Caco-2 (cell line): ENCODE data around the gene HAPLN2. TPM values are rescaled to one million over a fixed set of nuclear protein-coding genes. Genes with fewer than 3 reads are reported as not detected.

Experiments used
- BruUV-seq: library from RNA; stranded (reverse); fragments of 400-500 nt; replicated peaks from 2 replicates; lab custom pipeline; 2021; lab: Mats Ljungman, UMichigan
- CTCF ChIA-PET: fragments of 300-600 bp; sonication (Branson Sonifier 250); formaldehyde crosslinking; loops from one replicate; lab custom pipeline; 2022; ENCODE audit warnings: antibody characterized with exemption; lab: Charles Lee
- POLR2A ChIA-PET: fragments of 300-600 bp; sonication (Branson Sonifier 250); formaldehyde crosslinking; loops from one replicate; lab custom pipeline; 2022; ENCODE audit warnings: antibody characterized with exemption; lab: Charles Lee
- DNase-seq, 2 experiments: peaks; one replicate each; pipeline versions ENCODE4 v3.0.0 to v3.0.0-alpha.2; 2020 to 2022
- H3K27me3 ChIP-seq: replicated peaks from 2 replicates; pipeline ENCODE4 v1.6.0; 2011; ENCODE audit warnings: low read length; ENCODE audit not compliant: control insufficient read depth, insufficient read depth
- H3K36me3 ChIP-seq: 2 replicates; pipeline ENCODE4 v1.5.1; 2011; ENCODE audit warnings: low read length; ENCODE audit not compliant: control insufficient read depth, insufficient read depth
- H3K4me1 ChIP-seq: fragments of 250-450 bp; sonication (Bioruptor Pico); 2 replicates; pipeline ENCODE4 v1.5.1; 2020; ENCODE audit warnings: mild to moderate bottlenecking
- H3K4me3 ChIP-seq: 2 replicates; pipeline ENCODE4 v1.5.1; 2011; ENCODE audit warnings: low read depth, mild to moderate bottlenecking, control low read depth, low read length
- H3K9me3 ChIP-seq: fragments of 250-450 bp; sonication (Bioruptor Pico); 2 replicates; pipeline ENCODE4 v1.5.1; 2020; ENCODE audit warnings: mild to moderate bottlenecking, moderate library complexity
- H3K27ac Mint-ChIP-seq: one replicate; pipeline ENCODE4 v1.8.0; 2022; ENCODE audit warnings: mixed read lengths; ENCODE audit not compliant: unreplicated experiment
- H3K27me3 Mint-ChIP-seq: one replicate; pipeline ENCODE4 v1.8.0; 2022; ENCODE audit warnings: mixed read lengths; ENCODE audit not compliant: insufficient read depth, unreplicated experiment
- H3K36me3 Mint-ChIP-seq: one replicate; pipeline ENCODE4 v1.8.0; 2022; ENCODE audit warnings: mild to moderate bottlenecking, mixed read lengths; ENCODE audit not compliant: insufficient read depth, unreplicated experiment
- H3K4me1 Mint-ChIP-seq: one replicate; pipeline ENCODE4 v1.8.0; 2022; ENCODE audit warnings: low read depth, mixed read lengths; ENCODE audit not compliant: unreplicated experiment
- H3K4me3 Mint-ChIP-seq: one replicate; pipeline ENCODE4 v1.8.0; 2022; ENCODE audit warnings: mild to moderate bottlenecking, moderate library complexity, mixed read lengths; ENCODE audit not compliant: unreplicated experiment
- H3K9me3 Mint-ChIP-seq: one replicate; pipeline ENCODE4 v1.8.0; 2022; ENCODE audit warnings: mixed read lengths; ENCODE audit not compliant: unreplicated experiment
- CTCF ChIP-seq, 2 experiments: fragments of 200-600 bp in 1 of 2; IDR thresholded peaks; 1 replicate in 1 of 2; 2 replicates in 1 of 2; pipeline versions ENCODE4 v1.5.1 to v1.8.0; 2011 to 2022; ENCODE audit warnings: antibody characterized with exemption in 1 of 2, control low read depth in 1 of 2, inconsistent platforms in 1 of 2, low read depth in 1 of 2, low read length in 1 of 2, mild to moderate bottlenecking in 1 of 2, moderate library complexity in 1 of 2; ENCODE audit not compliant: insufficient read depth in 1 of 2, severe bottlenecking in 1 of 2, unreplicated experiment in 1 of 2
- intact Hi-C: fragments of 100-400 bp; cut with micrococcal nuclease; formaldehyde crosslinking; loops from one replicate; pipeline ENCODE4 v1.10.0; 2022; ENCODE audit not compliant: unreplicated experiment
- total RNA-seq: library from RNA; stranded (reverse); gene quantifications from 2 replicates; pipeline ENCODE4 v1.2.3, GENCODE V29; 2022

The HAPLN2 gene
- total RNA-seq, 1 experiment from 2014 or later, result not detected

GRCh38 chr1:156592910-156593660, 26.1 kb upstream of the HAPLN2 start:
- H3K36me3 Mint-ChIP-seq, result peaks cover 30% of the 10 kb centered on the region
- CTCF ChIA-PET, result interaction anchor here (0.6 kb wide), 1 partner anchor 35 kb away, joined by 3 read pairs; no protein-coding TSS in a partner anchor

GRCh38 chr1:156593661-156593989, 25.6 kb upstream of the HAPLN2 start:
- CTCF ChIA-PET, result interaction anchor here (0.6 kb wide), 1 partner anchor 34 kb away, joined by 3 read pairs; no protein-coding TSS in a partner anchor
- no peak for TF ChIP-seq CTCF (IDR thresholded peaks at IDR 0.05; ENCODE audit: insufficient read depth in 1 of 2, low read depth in 1 of 2, low read length in 1 of 2, severe bottlenecking in 1 of 2, unreplicated experiment in 1 of 2)

More at GRCh38 chr1:156592910-156593660, 26.1 kb upstream of the HAPLN2 start:
- peaks cover 8% of the 10 kb centered on the region; the same call in 1 of the 2 replicates for H3K4me1 ChIP-seq
- H3K4me3 Mint-ChIP-seq, result peak overlapping the region; percentile 65
- no peak for TF ChIP-seq CTCF (IDR thresholded peaks at IDR 0.05; ENCODE audit: insufficient read depth in 1 of 2, low read depth in 1 of 2, low read length in 1 of 2, severe bottlenecking in 1 of 2, unreplicated experiment in 1 of 2)
- H3K36me3 ChIP-seq, result peaks cover 4% of the 10 kb centered on the region; the same call in 1 of the 2 replicates
- no peak for DNase-seq
- peaks cover 16% of the 10 kb centered on the region for H3K4me1 Mint-ChIP-seq
- H3K9me3 Mint-ChIP-seq, result no peaks in the 10 kb centered on the region
- H3K4me3 ChIP-seq, result no peak overlapping the region
- peak overlapping the region; percentile 40 for H3K27ac Mint-ChIP-seq
- no peaks in the 10 kb centered on the region for H3K9me3 ChIP-seq
- H3K27me3 Mint-ChIP-seq, result no peaks in the 10 kb centered on the region
- intact Hi-C loops, result no loop called here
- POLR2A ChIA-PET, result interaction anchor here (1.2 kb wide), 1 partner anchor 90 kb away, joined by 3 read pairs; no protein-coding TSS in a partner anchor
- no TSS peak for BruUV-seq
- H3K27me3 ChIP-seq, result no peaks in the 10 kb centered on the region

GRCh38 chr1:156594190-156594589, 25.0 kb upstream of the HAPLN2 start:
- intact Hi-C loops, result no loop called here

More at GRCh38 chr1:156593661-156593989, 25.6 kb upstream of the HAPLN2 start:
- H3K9me3 Mint-ChIP-seq, result no peaks in the 10 kb centered on the region
- H3K36me3 Mint-ChIP-seq, result peaks cover 34% of the 10 kb centered on the region
- no peak overlapping the region for H3K27ac Mint-ChIP-seq
- H3K4me3 ChIP-seq, result no peak overlapping the region
- DNase-seq, result no peak
- H3K4me1 Mint-ChIP-seq, result peaks cover 16% of the 10 kb centered on the region
- H3K27me3 ChIP-seq, result no peaks in the 10 kb centered on the region
- H3K9me3 ChIP-seq, result no peaks in the 10 kb centered on the region
- no TSS peak for BruUV-seq
- H3K4me1 ChIP-seq, result peaks cover 8% of the 10 kb centered on the region; the same call in 1 of the 2 replicates
- peaks cover 4% of the 10 kb centered on the region; the same call in 1 of the 2 replicates for H3K36me3 ChIP-seq
- POLR2A ChIA-PET, result no interaction called here
- no peaks in the 10 kb centered on the region for H3K27me3 Mint-ChIP-seq
- intact Hi-C loops, result no loop called here
- H3K4me3 Mint-ChIP-seq, result no peak overlapping the region

More at GRCh38 chr1:156594190-156594589, 25.0 kb upstream of the HAPLN2 start:
- Histone ChIP-seq H3K27me3 (no peaks in the 10 kb centered on the region), H3K4me1 (peaks cover 8% of the 10 kb centered on the region; the same call in 1 of the 2 replicates), H3K9me3 (no peaks in the 10 kb centered on the region), H3K36me3 (peaks cover 4% of the 10 kb centered on the region; the same call in 1 of the 2 replicates), H3K4me3 (no peak overlapping the region)
- Mint-ChIP-seq H3K4me1 (peaks cover 16% of the 10 kb centered on the region), H3K27ac (no peak overlapping the region), H3K4me3 (no peak overlapping the region), H3K36me3 (peaks cover 38% of the 10 kb centered on the region), H3K27me3 (no peaks in the 10 kb centered on the region), H3K9me3 (no peaks in the 10 kb centered on the region)
- no peak for TF ChIP-seq CTCF (IDR thresholded peaks at IDR 0.05; ENCODE audit: insufficient read depth in 1 of 2, low read depth in 1 of 2, low read length in 1 of 2, severe bottlenecking in 1 of 2, unreplicated experiment in 1 of 2)
- no peak for DNase-seq
- no TSS peak for BruUV-seq
- ChIA-PET POLR2A (no interaction called here), CTCF (interaction anchor here (0.5 to 0.6 kb wide), 2 partner anchors 33 to 256 kb away, joined by 3 read pairs; partner anchors contain the start of gene CCT3)
